GF-D8 (cell line): ENCODE results near the gene RPS6KA2.

ENCODE experiments used
- DNase-seq: peaks from one replicate; lab custom pipeline; 2025; lab: John Stamatoyannopoulos, UW

RPS6KA2 gene

GRCh38 chr6:166419286-166419685, 207.8 kb downstream of the RPS6KA2 start:
- no peak for DNase-seq

- DNase-seq = no peak
Measured at GRCh38 chr6:166418691-166419143, 208.3 kb downstream of the RPS6KA2 start.

- no peak for DNase-seq
Measured at GRCh38 chr6:166417285-166417691, 209.8 kb downstream of the RPS6KA2 start.

GRCh38 chr6:166415833-166416347, 211.2 kb downstream of the RPS6KA2 start:
- no peak for DNase-seq

- DNase-seq = no peak
Measured at GRCh38 chr6:166415306-166415705, 211.7 kb downstream of the RPS6KA2 start.

- no peak for DNase-seq
Measured at GRCh38 chr6:166413491-166413951, 213.5 kb downstream of the RPS6KA2 start.

- DNase-seq = no peak
Measured at GRCh38 chr6:166412911-166413384, 214.1 kb downstream of the RPS6KA2 start.

- DNase-seq = no peak
Measured at GRCh38 chr6:166412156-166412910, 214.7 kb downstream of the RPS6KA2 start.

- no peak for DNase-seq
Measured at GRCh38 chr6:166411721-166412151, 215.3 kb downstream of the RPS6KA2 start.

- DNase-seq = no peak
Measured at GRCh38 chr6:166411271-166411670, 215.8 kb downstream of the RPS6KA2 start.

GRCh38 chr6:166410426-166410935, 216.6 kb downstream of the RPS6KA2 start:
- no peak for DNase-seq

- no peak for DNase-seq
Measured at GRCh38 chr6:166408936-166409755, 217.9 kb downstream of the RPS6KA2 start.

- DNase-seq = no peak
Measured at GRCh38 chr6:166406197-166406596, 220.9 kb downstream of the RPS6KA2 start.

GRCh38 chr6:166405386-166405785, 221.7 kb downstream of the RPS6KA2 start:
- DNase-seq = no peak

- DNase-seq = no peak
Measured at GRCh38 chr6:166402582-166403277, 224.3 kb downstream of the RPS6KA2 start.

GRCh38 chr6:166400649-166401250, 226.3 kb downstream of the RPS6KA2 start:
- peak; percentile 16 for DNase-seq

GRCh38 chr6:166400181-166400580, 226.9 kb downstream of the RPS6KA2 start:
- no peak for DNase-seq

GRCh38 chr6:166398348-166398747, 228.7 kb downstream of the RPS6KA2 start:
- no peak for DNase-seq

- no peak for DNase-seq
Measured at GRCh38 chr6:166397849-166398248, 229.2 kb downstream of the RPS6KA2 start.

GRCh38 chr6:166395778-166396177, 231.3 kb downstream of the RPS6KA2 start:
- DNase-seq = no peak

GRCh38 chr6:166395351-166395750, 231.7 kb downstream of the RPS6KA2 start:
- DNase-seq = no peak
